22Rv1 (cell line): ENCODE results near the gene FBXL7.

Experiments used
- CTCF ChIP-seq: fragments of 450-650 bp; IDR thresholded peaks from 2 replicates; pipeline ENCODE4 v1.5.1; 2017; ENCODE audit warnings: mild to moderate bottlenecking
- ZFX ChIP-seq: fragments of 450-650 bp; IDR thresholded peaks from 2 replicates; pipeline ENCODE4 v1.6.1; 2017; ENCODE audit warnings: antibody characterized with exemption, borderline replicate concordance

GRCh38 chr5:15612915-15613635, 113.1 kb downstream of the FBXL7 start:
- no peak for TF ChIP-seq CTCF
- no peak for TF ChIP-seq ZFX
